Upper lobe of right lung (tissue), 1 donor: ENCODE data around the gene SLC13A3. TPM values are rescaled to one million over a fixed set of nuclear protein-coding genes. Genes with fewer than 3 reads are reported as not detected.

Experiments
- ATAC-seq: fragments of 200-7000 bp; cut with Tn5 transposase; one replicate; pipeline ENCODE4 v1.9.1; 2020; ENCODE audit warnings: mild to moderate bottlenecking, moderate library complexity
- DNase-seq: peaks from one replicate; pipeline ENCODE4 v3.0.0-alpha.2; 2020
- H3K27ac ChIP-seq: fragments of 200-600 bp; one replicate; pipeline ENCODE4 v1.8.0; 2022
- H3K27me3 ChIP-seq: fragments of 200-600 bp; one replicate; pipeline ENCODE4 v1.8.0; 2022; ENCODE audit warnings: mild to moderate bottlenecking
- H3K36me3 ChIP-seq: fragments of 200-600 bp; one replicate; pipeline ENCODE4 v1.8.0; 2022
- H3K4me1 ChIP-seq: fragments of 200-600 bp; one replicate; pipeline ENCODE4 v1.8.0; 2022
- H3K4me3 ChIP-seq: fragments of 200-600 bp; one replicate; pipeline ENCODE4 v1.8.0; 2022; ENCODE audit warnings: mild to moderate bottlenecking
- H3K9me3 ChIP-seq: fragments of 200-600 bp; one replicate; pipeline ENCODE4 v1.8.0; 2022
- CTCF ChIP-seq: fragments of 200-600 bp; IDR thresholded peaks from one replicate; pipeline ENCODE4 v1.8.0; 2022; ENCODE audit warnings: antibody characterized with exemption
- intact Hi-C: fragments of 100-400 bp; cut with DNase I; formaldehyde crosslinking; loops from one replicate; pipeline ENCODE4 v1.11.0; 2022
- total RNA-seq: library from RNA; stranded (reverse); fragmentation: NEBNext Ultra II Directional; extraction: Animal tissue kit (Norgen Biotek cat#: 25700); gene quantifications from one replicate; pipeline ENCODE4 v1.2.1, GENCODE V29; 2021
- donor health status: DM: no; HTN: yes; CAD: no; lungs with severe emphysema.

SLC13A3 gene
- total RNA-seq, 1 donor from 2014 or later, result 1.6 TPM

GRCh38 chr20:46575937-46576461, 75.3 kb downstream of the SLC13A3 start:
- no peaks in the 10 kb centered on the region for H3K9me3 ChIP-seq
- no peaks in the 10 kb centered on the region for H3K4me1 ChIP-seq
- no peaks in the 10 kb centered on the region for H3K27me3 ChIP-seq
- H3K4me3 ChIP-seq, result no peak overlapping the region
- H3K36me3 ChIP-seq, result no peaks in the 10 kb centered on the region
- no peak for TF ChIP-seq CTCF
- intact Hi-C loops, result no loop called here
- DNase-seq (no peak), ATAC-seq (no peak)
- H3K27ac ChIP-seq, result no peak overlapping the region

- intact Hi-C loops, result no loop called here
- Histone ChIP-seq H3K36me3 (no peaks in the 10 kb centered on the region), H3K9me3 (no peaks in the 10 kb centered on the region), H3K27me3 (no peaks in the 10 kb centered on the region), H3K4me1 (no peaks in the 10 kb centered on the region), H3K27ac (no peak overlapping the region), H3K4me3 (no peak overlapping the region)
- no peak for TF ChIP-seq CTCF
- DNase-seq, result no peak
- ATAC-seq, result no peak
Observed at GRCh38 chr20:46575394-46575793, 75.9 kb downstream of the SLC13A3 start.

- ATAC-seq (no peak), DNase-seq (no peak)
- Histone ChIP-seq H3K4me1 (no peaks in the 10 kb centered on the region), H3K36me3 (no peaks in the 10 kb centered on the region), H3K27ac (no peak overlapping the region), H3K27me3 (no peaks in the 10 kb centered on the region), H3K9me3 (no peaks in the 10 kb centered on the region), H3K4me3 (no peak overlapping the region)
- intact Hi-C loops, result no loop called here
- no peak for TF ChIP-seq CTCF
Observed at GRCh38 chr20:46573788-46574584, 77.3 kb downstream of the SLC13A3 start.

- H3K9me3 ChIP-seq, result no peaks in the 10 kb centered on the region
- intact Hi-C loops, result no loop called here
Observed at GRCh38 chr20:46573234-46573633, 78.0 kb downstream of the SLC13A3 start.

GRCh38 chr20:46572790-46573189, 78.5 kb downstream of the SLC13A3 start:
- ATAC-seq (no peak), DNase-seq (no peak)
- H3K36me3 ChIP-seq, result no peaks in the 10 kb centered on the region
- no peaks in the 10 kb centered on the region for H3K9me3 ChIP-seq
- no peak overlapping the region for H3K27ac ChIP-seq
- no peaks in the 10 kb centered on the region for H3K4me1 ChIP-seq
- TF ChIP-seq CTCF, result no peak
- intact Hi-C loops, result no loop called here
- H3K27me3 ChIP-seq, result no peaks in the 10 kb centered on the region
- no peak overlapping the region for H3K4me3 ChIP-seq

More at GRCh38 chr20:46573234-46573633, 78.0 kb downstream of the SLC13A3 start:
- Histone ChIP-seq H3K4me3 (no peak overlapping the region), H3K4me1 (no peaks in the 10 kb centered on the region), H3K27me3 (no peaks in the 10 kb centered on the region), H3K27ac (no peak overlapping the region), H3K36me3 (no peaks in the 10 kb centered on the region)
- ATAC-seq (no peak), DNase-seq (no peak)
- no peak for TF ChIP-seq CTCF
